HG02970 (cell line): ENCODE measurements around the gene GLIPR2.
"Not testable (repeated sequence)": the region's sequence is repeated elsewhere in the genome, so short reads cannot be mapped to it uniquely, and the experiment has no call there.

Experiments used
- ATAC-seq: cut with Tn5 transposase; IDR thresholded peaks from one replicate; pipeline ENCODE4 v1.9.1; 2021; ENCODE audit warnings: mild to moderate bottlenecking, moderate library complexity, moderate number of reproducible peaks; ENCODE audit not compliant: unreplicated experiment, low FRiP score

Gene GLIPR2

DNA sequence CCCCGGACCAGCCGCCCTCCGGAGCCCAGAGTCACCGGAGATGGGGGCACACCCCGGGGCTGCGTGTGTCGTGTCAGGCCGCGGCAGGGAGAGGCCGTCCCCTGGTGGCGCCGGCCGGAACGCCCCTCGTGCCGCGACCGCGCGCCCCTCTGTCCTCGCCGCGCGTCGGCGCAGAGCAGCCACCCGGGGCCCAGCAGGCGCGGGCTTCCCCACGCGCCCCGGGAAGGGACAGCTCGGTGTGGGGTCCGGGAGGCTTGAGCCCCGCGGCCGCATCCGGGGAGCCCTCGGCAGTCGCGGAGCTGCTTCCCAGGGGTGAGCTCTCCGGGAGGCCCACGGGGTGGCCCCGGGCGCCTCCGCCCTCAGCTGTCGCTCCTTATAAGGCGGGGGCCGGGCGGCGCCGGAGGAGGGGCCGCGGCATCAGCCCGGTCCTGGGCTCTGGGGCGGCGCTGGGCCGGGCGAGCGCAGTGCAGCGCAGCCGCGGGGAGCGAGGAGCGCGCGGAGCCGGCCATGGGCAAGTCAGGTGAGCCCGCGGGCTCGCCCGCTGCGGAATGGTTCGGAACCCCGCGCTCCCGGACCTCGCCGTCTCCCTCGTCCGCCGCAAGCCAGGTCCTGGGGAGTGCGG is at the start of gene GLIPR2:
TSS of gene GLIPR2 (plus strand) at position 462 of the 622 bp plus-strand sequence. CDS start at position 508, 46 bp downstream.
- ATAC-seq = peak; percentile 90

DNA sequence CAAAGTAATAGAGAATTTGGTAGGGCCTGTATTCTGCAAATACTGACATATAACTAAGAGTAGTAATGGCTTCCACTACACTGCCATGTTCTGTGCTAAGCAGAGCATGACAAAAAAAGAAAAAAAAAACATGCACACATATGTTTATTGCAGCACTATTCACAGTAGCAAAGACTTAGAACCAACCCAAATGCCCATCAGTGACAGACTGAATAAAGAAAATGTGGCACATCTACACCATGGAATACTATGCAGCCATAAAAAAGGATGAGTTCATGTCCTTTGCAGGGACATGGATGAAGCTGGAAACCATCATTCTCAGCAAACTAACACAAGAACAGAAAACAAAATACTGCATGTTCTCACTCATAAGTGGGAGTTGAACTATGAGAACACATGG is 49.5 kb upstream of the GLIPR2 start:
- not testable (repeated sequence) for ATAC-seq

DNA sequence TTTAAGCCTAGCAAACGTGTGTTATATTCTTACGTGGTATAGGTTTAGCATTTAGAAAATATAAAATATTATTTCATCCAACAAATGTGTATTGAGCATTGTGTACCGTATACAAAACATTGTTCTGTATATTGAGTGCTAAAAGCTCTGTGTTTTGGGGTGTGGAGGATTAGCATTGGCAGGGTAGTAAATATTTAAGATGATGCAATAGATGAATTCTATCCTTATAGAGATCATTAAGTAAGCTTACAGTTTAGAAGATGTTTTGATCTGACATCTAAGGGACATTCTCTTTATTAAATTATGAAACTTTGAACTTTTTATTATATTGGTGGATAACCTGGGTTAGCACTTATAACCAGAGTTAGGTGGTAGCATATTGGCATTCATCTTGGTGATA is 48.5 kb upstream of the GLIPR2 start:
- ATAC-seq = no peak

GRCh38 chr9:36091026-36091953 is 45.2 kb upstream of the GLIPR2 start:
- ATAC-seq = no peak

DNA sequence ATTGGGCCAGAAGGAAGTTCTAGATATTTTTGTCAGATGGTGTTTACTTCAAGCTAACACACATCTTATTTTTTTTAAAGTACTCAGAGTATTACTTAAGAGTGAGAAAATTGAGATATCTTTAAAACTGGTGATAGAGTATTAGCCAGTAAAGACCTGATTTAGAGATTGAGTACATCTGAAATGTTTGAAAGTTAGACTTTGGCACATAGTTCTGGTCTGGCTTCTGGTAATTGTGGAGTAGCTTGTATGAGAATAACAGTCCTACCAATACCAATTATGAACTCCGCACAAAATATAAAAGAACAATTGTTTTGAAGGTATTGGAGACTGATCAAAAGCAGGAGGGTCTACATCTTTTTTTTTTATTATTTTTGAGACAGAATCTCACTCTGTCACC is 44.5 kb upstream of the GLIPR2 start:
- ATAC-seq = no peak

DNA sequence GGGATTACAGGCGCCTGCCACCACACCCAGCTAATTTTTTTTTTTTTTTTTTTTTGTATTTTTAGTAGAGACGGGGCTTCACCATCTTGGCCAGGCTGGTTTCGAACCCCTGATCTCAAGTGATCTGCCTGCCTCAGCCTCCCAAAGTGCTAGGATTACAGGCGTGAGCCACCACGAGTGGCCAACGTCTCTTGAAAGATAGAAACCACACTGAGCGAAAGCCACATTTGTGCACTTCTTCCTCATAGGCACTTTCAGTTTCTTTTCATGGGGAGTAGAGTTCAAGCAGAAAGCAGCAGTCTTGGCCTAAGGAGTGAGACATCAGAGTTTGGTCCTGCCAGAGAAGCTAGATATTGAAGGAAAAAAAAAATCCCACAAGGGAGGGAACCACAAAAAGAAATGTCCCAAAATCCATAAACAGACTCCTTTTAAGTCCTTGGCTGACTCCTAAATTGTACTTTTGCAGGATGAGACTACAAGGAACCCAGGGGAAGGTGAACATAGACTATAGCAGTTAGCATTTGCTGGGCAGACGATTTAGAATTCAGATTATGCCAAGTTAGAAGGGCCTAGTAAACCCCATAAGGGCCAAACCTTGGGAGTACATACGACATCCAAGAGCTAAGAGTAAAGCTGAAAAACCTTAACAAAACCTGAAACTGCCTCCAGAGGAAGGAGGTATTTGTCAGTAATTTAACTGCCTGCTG is 43.9 kb upstream of the GLIPR2 start:
- no peak for ATAC-seq

DNA sequence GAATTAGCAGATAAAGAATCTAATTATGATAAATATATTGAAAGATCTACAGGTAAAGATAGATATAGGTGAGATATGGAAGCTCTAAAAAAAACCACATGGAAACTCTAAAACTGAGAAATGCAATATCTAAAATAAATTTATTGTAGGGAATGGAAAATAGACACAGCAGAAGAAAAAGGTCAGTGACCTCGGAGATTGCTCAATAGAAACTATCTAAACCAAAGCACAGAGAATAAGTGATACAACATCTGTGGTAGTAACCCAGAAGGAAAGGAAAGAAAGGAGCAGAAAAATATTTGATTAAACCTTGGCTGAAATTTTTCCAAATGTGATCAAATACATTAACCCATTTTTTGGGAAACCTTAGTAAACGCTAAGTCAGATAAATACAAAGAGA is 43.1 kb upstream of the GLIPR2 start:
- ATAC-seq = no peak

DNA sequence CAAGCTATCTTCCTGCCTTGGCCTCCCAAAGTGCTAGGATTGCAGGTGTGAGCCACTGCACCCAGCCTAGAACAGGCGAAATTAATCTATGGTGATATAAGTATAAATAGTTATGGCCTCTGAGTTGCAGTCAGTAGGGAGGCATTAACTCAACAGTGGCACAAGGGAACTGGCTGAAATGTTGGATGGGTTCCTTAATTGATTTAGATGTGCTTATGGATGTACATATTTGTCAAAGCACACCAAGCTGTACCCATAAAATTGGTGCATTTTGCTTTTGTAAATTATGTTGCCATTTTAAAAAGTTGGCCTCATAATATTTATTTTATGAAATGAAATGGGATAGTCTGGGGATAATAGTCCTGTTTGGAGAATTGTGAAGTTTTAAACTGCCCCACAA is 36.8 kb upstream of the GLIPR2 start:
- ATAC-seq = no peak

- ATAC-seq = no peak
Observed at GRCh38 chr9:36100532-36100931, 36.0 kb upstream of the GLIPR2 start.

DNA sequence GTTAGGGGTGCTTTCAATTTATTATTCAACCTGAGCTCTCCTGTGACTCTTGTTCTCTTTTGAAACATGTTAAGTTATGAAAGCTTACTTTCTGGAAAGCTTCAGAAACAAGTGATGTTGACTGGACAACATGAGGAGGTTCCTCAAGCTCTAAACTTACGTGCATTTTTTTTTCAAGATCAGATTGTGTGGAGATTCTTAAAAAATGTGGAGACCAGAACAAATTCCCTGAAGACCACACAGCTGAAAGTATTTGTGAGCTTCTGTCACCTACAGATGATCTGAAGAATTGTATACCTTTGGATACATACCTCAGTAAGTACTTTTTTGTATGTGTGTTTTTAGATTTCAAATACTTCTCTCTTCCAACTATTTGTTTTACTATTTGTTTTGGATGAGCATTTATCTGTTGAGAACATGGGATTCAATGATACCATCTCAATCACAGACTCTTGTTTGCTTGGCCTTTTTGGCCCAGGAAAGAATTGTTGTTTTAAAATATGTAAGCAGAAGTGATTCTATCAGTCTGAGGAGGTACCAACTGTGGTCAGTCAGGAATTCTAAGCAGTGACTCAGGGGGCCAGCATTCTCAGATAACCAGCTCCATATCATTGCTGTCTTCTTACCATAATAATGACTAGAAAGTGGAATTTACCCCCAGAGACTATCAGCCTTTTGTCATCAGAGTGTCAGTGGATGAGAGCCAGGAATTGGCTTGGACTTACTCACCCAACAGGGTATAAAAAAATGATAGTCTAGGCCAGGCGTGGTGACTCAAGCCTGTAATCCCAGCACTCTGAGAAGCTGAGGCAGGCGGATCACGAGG is 34.4 kb upstream of the GLIPR2 start:
- no peak for ATAC-seq

- no peak for ATAC-seq
Observed at GRCh38 chr9:36102742-36103495, 33.6 kb upstream of the GLIPR2 start.

DNA sequence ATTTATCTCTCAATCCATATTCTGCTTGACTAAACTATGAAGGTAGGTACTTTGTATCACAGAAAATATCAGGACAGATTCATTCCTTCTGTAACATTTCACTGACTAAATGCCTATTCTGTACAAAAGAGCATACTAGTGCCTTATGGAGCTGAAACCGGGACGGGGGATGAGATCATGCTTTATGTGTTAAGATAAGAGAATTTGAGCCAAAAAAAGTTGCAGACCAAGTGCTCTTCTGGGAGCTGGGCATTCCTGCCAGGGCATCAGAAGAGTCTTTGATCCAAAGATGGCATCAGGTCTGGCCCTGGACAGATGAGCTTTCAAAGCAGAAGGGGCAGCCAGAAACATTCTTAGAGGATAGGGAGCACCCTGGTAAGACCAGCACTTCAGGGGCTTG is 27.5 kb upstream of the GLIPR2 start:
- ATAC-seq = no peak

- ATAC-seq = no peak
Observed at GRCh38 chr9:36110434-36110833, 26.1 kb upstream of the GLIPR2 start.

DNA sequence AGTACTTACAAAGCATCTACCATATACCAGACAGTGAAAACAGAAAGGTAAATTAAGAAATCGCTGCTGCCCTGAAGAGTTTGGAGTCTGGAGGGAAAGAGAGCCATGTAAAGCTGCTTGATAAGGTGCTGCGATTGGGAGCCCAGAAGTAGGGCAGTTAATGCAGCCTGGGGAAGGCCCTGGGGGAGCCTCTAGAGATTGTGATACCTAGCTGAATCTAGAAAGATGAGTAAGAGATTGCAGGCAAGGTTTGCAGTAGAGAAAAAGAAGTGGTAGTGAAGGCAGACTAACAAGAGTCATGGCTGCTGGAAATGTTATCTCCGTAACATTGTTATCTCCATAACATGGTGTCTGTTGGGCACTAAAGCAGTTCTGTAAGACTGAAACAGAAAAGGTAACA is 24.0 kb upstream of the GLIPR2 start:
- ATAC-seq = no peak

DNA sequence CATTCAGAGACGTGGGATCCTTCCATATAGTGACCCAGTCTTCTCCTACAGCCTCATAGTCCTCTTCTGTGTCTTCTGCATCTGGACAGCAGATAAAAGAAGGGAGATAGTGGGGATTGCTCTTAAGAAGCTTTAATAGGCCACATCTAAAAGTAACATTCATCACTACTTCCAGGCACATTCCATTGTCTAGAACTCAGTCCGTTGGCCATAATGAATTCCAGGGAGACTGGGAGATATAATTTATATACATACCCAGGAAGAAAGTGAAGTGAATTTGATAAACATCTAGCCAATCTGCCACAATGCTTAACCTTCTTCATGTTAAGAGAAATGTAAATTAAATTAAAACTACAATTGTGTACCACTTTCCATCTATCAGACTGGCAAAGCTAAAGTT is 22.5 kb upstream of the GLIPR2 start:
- no peak for ATAC-seq

DNA sequence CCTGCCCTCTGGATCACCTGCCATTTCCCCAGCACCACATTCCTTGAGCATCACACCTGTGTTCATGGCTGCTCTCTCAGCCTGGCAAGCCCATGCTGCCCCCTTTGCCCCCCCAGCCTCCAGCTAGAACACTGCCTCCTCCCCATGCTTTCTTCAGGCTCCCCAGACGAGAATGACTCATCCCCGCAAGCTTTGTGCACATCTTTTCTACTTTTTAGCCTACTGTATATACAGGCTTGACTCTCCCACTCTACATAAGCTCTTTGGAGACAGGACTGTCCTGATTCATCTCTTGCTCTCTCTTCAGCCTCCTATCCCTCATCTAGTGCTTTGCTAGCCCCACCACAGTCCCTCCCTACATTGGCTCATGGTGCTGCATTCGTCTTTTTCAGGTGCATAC is 19.9 kb upstream of the GLIPR2 start:
- ATAC-seq = no peak

- ATAC-seq = no peak
Observed at GRCh38 chr9:36118201-36118600, 18.3 kb upstream of the GLIPR2 start.

- ATAC-seq = no peak
Observed at GRCh38 chr9:36118706-36119105, 17.8 kb upstream of the GLIPR2 start.

DNA sequence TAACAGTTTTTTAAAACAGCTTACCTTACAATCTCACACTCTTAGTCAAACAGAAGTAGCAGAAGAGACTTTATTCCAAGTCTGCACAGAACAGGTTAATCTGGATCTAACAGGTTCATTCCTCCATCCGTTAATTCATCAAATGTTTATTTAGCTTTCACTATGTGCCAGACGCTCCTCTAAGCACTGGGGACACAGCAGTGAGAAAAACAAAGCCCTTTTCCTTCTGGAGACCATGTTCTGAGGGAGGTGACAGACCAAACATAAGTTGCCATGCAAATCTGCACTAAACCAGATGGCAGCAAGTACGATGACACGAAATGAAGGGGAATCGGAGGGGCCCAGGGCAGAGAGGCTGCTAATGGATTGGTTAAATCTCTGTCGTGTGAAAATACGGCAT is 17.1 kb upstream of the GLIPR2 start:
- ATAC-seq = no peak

DNA sequence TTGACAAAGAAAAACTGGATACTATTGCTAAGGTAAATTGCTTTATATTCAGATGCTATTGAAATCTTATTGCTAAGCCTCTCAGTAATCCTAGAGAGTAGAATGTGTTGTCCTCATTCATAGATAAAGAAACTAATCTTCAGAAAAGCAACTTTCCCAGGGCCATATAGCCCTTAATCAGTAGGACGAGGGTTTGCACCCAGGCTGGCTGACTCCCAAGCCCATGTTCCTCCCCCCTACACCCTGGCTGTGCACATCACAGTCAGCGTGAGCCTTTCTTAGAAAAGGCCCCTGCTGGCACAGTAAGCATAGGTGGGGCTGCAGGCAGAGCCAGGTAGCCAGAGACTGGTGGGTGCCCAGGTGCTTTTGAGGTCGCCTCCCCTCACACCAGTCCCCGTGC is 15.8 kb upstream of the GLIPR2 start:
- ATAC-seq = no peak
